HG03064 (cell line): Measurements from ENCODE around the gene SLC19A1.
"Not testable (repeated sequence)": the region's sequence is repeated elsewhere in the genome, so short reads cannot be mapped to it uniquely, and the experiment has no call there.

Source experiments
- ATAC-seq: cut with Tn5 transposase; IDR thresholded peaks from one replicate; pipeline ENCODE4 v1.9.1; 2021; ENCODE audit warnings: low read depth; ENCODE audit not compliant: unreplicated experiment

The SLC19A1 gene

DNA sequence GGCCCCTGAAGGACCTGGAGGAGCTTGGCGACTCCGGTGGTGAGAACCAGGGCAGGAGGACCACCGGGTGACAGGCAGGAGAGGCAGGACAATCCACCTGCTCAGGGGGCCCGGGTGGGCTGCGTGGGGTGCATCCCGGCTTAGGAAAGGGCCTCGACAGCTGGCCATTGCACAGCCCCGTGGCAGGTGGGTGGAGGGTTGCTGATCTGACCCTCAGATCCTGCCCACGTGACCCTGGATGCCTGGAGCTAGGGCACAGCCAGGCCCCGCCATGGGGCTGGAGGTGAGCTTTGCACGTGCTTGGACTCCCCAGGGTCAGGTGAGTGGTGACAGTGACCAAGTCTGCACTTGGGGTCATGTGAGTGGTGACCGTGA lies 35.5 kb upstream of the SLC19A1 start:
- ATAC-seq, result no peak

- no peak for ATAC-seq
Observed at GRCh38 chr21:45576838-45577737, 34.8 kb upstream of the SLC19A1 start.

DNA sequence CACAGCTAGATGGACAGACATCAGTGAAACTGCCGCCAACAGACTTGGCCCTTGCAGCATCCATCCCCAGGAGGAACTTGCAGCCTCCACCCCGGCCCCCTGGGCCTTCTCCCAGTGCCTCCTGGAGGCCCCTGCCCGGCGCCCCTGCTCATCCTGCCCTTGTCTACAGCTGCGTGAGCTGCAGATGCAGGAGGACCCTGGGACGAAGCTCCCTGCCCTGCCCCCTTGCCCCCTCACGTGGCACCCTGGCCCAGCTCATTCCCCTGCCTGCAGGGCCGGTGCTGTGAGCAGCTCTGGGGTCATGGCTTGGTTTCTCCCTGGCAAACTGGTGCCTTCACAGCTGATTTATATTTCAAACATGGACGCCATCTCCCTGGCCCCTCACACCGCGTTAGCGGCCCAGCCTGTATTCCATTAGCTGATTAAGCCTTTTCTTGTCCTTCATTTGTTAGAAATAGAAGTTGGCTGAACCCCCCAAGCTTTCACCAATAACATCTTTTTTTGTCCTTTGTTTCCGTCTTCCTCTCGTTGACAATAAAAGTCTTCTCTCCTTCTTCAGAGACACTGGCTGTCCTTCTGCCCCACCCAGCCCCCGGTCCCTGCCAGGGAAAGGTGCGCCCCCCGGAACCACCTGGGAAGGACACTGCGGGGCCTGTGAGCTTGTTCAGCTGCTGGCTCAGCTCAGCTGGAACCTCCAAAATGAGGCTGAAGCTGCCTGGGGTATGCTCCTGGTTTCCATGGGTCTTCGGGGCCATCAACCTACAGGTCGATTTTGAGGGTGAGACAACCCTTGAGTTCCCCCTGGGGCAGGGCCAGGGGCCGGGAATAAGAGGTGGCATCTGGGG lies 34.0 kb upstream of the SLC19A1 start:
- no peak for ATAC-seq

GRCh38 chr21:45575304-45575992 lies 33.2 kb upstream of the SLC19A1 start:
- no peak for ATAC-seq

GRCh38 chr21:45574691-45575090 lies 32.5 kb upstream of the SLC19A1 start:
- ATAC-seq, result no peak

GRCh38 chr21:45574081-45574501 lies 31.9 kb upstream of the SLC19A1 start:
- ATAC-seq, result no peak

GRCh38 chr21:45573452-45574035 lies 31.3 kb upstream of the SLC19A1 start:
- ATAC-seq, result no peak

DNA sequence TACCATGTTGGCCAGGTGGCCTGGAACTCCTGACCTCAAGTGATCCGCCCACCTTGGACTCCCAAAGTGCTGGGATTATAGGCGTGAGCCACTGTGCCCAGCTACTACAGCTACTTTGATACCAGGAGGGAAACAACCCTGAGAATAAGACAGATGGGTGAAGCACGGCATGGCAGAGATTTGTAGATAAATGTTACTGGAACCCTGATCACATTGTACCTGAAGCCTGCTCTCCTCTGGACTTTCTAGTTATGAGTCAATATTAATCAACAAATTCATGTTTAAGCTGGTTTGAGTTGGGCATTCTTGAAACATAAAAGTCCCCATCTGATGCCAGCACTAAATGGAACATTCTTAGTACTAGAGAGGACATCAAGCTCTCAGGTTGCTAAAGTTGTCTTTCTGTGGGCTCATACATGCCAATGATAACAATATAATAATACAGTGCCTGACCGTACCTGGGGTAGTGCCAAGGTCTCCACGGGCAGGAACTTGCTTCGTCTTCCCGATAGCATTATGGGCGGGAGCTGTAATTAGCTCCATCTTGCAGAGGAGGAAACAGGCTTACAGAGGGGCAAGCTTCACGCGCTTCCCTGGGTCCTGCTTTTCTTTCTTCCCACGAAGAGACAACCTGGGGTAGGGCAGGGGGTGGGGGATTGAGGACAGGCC lies 30.7 kb upstream of the SLC19A1 start:
- no peak for ATAC-seq

GRCh38 chr21:45572231-45572630 lies 30.0 kb upstream of the SLC19A1 start:
- no peak for ATAC-seq

GRCh38 chr21:45571641-45572040 lies 29.4 kb upstream of the SLC19A1 start:
- ATAC-seq, result no peak

DNA sequence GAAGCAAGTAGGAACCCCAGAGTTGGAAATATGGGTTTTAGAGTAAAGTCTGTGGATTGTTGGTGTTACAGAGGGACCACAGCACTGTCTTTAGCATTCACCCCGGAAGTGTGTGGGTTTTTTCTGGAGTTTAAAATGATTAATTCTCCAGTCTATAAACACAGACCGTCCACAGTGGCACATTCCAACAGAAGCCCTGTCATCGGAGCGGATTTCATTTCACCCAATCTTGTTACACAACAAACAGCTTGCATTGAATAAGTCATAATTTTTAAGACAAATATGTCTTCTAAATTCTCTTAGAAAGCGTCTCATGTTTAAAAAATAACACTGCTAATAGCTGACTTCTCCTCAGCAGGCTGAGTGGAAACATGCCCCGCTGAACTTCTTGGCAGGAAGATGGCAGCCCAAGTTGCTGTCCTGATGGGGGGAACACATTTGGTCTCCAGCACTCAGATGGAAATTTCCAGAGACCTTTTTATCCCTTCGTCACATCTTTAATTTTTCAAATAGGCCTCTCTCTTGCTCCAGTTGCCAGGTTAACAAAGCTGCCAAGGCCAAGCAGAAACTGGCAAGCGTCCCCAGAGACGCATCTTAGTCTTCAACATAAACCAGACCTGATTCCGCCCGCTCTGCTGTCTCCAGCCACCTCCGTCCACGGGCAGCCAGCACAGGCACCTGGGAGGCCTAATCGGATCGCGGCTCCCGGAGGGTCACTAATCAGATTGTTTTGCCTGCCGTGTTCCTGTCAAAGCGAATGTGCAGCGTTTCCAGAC lies 28.8 kb upstream of the SLC19A1 start:
- ATAC-seq, result no peak

DNA sequence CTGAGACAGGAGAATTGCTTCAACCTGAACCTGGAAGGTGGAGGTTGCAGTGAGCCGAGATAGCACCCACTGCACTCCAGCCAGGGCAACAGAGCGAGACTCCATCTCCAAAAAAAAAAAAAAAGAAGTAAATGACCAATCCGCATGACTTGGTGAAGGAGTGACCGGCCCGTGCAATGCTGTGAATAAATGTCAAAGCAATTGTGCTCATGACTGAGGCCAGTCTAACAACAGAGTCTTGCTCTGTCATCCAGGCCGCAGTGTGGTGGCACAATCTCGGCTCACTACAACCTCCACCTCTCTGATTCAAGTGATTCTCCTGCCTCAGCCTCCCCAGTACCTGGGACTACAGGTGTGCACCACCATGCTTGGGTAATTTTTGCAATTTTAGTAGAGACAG lies 27.8 kb upstream of the SLC19A1 start:
- no peak for ATAC-seq

DNA sequence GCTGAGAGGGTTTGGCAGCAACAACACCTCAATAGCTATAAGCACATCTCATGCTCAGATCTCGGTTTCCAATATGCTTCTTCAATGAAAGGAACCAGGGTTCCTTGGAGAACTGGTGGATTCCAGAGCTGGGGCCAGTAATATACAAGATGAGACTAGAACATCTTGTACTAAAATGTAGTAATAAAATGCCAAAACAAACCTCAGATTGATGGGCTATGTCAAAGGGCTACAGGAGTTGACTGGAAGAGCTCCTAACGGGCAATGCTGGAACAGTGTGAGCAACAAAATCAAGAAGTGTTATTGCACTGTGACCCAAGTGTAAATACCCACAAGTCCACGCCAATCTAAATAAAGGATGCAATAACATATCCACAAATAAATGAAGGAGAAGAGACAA lies 26.1 kb upstream of the SLC19A1 start:
- no peak for ATAC-seq

GRCh38 chr21:45564137-45564536 lies 21.9 kb upstream of the SLC19A1 start:
- ATAC-seq, result not testable (repeated sequence)

GRCh38 chr21:45562965-45563364 lies 20.7 kb upstream of the SLC19A1 start:
- ATAC-seq, result no peak

DNA sequence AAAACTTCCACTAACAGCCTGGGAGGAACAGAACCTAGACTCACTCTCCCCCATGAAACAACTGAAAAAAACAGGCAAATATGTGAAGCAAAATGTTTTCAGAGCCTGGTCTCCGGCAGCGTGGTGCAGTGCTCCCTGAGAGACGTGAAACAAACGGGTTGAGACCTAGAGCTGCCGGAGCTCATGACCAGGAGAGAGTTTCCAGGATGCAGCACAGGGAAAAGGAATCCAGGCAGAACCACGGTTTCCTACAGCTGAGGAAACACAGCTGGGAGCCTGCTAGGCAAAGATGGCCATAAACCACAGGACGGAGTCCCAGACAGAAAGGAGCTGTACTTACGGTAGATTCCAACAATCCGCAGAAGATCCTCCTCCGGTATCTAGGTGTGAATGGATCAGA lies 20.2 kb upstream of the SLC19A1 start:
- no peak for ATAC-seq

- ATAC-seq, result not testable (repeated sequence)
Observed at GRCh38 chr21:45561241-45561640, 19.0 kb upstream of the SLC19A1 start.

GRCh38 chr21:45560106-45561021 lies 18.1 kb upstream of the SLC19A1 start:
- ATAC-seq, result no peak
